ENCODE data around the gene PHLDA3. TPM values are rescaled to one million over a fixed set of nuclear protein-coding genes. Genes with fewer than 3 reads are reported as not detected.

Gene PHLDA3
- total RNA-seq, 2 donors from 2014 or later, result 9.6 to 15.8 TPM

- Histone ChIP-seq H3K36me3 (ENCODE audit: control insufficient read depth, insufficient read depth, low read length) (no peaks in the 10 kb centered on the region), H3K27me3 (ENCODE audit: control insufficient read depth, insufficient read depth, low read length, poor library complexity, severe bottlenecking) (no peaks in the 10 kb centered on the region), H3K4me1 (ENCODE audit: control insufficient read depth, insufficient read depth, low read length) (no peaks in the 10 kb centered on the region), H3K9me3 (ENCODE audit: control insufficient read depth, low read length) (peaks cover 9% of the 10 kb centered on the region), H3K27ac (ENCODE audit: low read depth, low read length) (peak overlapping the region; percentile 44), H3K4me3 (ENCODE audit: low read length) (no peak overlapping the region), H3K9ac (ENCODE audit: extremely low read depth, low read length, poor library complexity, severe bottlenecking) (no peak overlapping the region)
- H3K9me3 Mint-ChIP-seq, result peaks cover 4% of the 10 kb centered on the region
- TF ChIP-seq CTCF (conservative IDR thresholded peaks at IDR 0.05), result no peak
- H3K4me1 Mint-ChIP-seq, result peaks cover 1% of the 10 kb centered on the region
- H3K27me3 Mint-ChIP-seq (ENCODE audit: insufficient read depth), result peaks cover 3% of the 10 kb centered on the region
- H3K36me3 Mint-ChIP-seq (ENCODE audit: low read depth), result no peaks in the 10 kb centered on the region
- no peak overlapping the region for H3K4me3 Mint-ChIP-seq
- DNase-seq, result no peak
- no peak overlapping the region for H3K27ac Mint-ChIP-seq
- WGBS, 2 experiments (ENCODE audit: insufficient coverage in 1 of 2, insufficient read length in 1 of 2), result 74 to 89% methylated on average over 6 to 15 of the region's 15 CpGs
Observed at GRCh38 chr1:201426479-201427310, 42.3 kb downstream of the PHLDA3 start.

GRCh38 chr1:201424146-201424545 lies 44.8 kb downstream of the PHLDA3 start:
- WGBS, 2 experiments (ENCODE audit: insufficient coverage in 1 of 2, insufficient read length in 1 of 2), result 92% methylated on average over 2 of the region's 2 CpGs; no CpG with 5 or more reads in 1 of the 2 experiments
- no peak overlapping the region for H3K27ac ChIP-seq (ENCODE audit: low read depth, low read length)
- no peaks in the 10 kb centered on the region for H3K27me3 ChIP-seq (ENCODE audit: control insufficient read depth, insufficient read depth, low read length, poor library complexity, severe bottlenecking)
- no peak overlapping the region for H3K4me3 Mint-ChIP-seq
- H3K9me3 Mint-ChIP-seq, result peaks cover 4% of the 10 kb centered on the region
- no peak overlapping the region for H3K9ac ChIP-seq (ENCODE audit: extremely low read depth, low read length, poor library complexity, severe bottlenecking)
- no peak overlapping the region for H3K4me3 ChIP-seq (ENCODE audit: low read length)
- peaks cover 9% of the 10 kb centered on the region for H3K9me3 ChIP-seq (ENCODE audit: control insufficient read depth, low read length)
- H3K4me1 ChIP-seq (ENCODE audit: control insufficient read depth, insufficient read depth, low read length), result peaks cover 7% of the 10 kb centered on the region
- peaks cover 3% of the 10 kb centered on the region for H3K27me3 Mint-ChIP-seq (ENCODE audit: insufficient read depth)
- no peak for TF ChIP-seq CTCF (conservative IDR thresholded peaks at IDR 0.05)
- H3K36me3 Mint-ChIP-seq (ENCODE audit: low read depth), result no peaks in the 10 kb centered on the region
- H3K4me1 Mint-ChIP-seq, result peaks cover 12% of the 10 kb centered on the region
- no peak overlapping the region for H3K27ac Mint-ChIP-seq
- DNase-seq, result no peak
- no peaks in the 10 kb centered on the region for H3K36me3 ChIP-seq (ENCODE audit: control insufficient read depth, insufficient read depth, low read length)

- H3K27me3 ChIP-seq (ENCODE audit: control insufficient read depth, insufficient read depth, low read length, poor library complexity, severe bottlenecking), result no peaks in the 10 kb centered on the region
- H3K27me3 Mint-ChIP-seq (ENCODE audit: insufficient read depth), result no peaks in the 10 kb centered on the region
- H3K4me3 Mint-ChIP-seq, result no peak overlapping the region
- no peak overlapping the region for H3K27ac Mint-ChIP-seq
- 95 to 100% methylated on average over 2 to 6 of the region's 6 CpGs for WGBS, 2 experiments (ENCODE audit: insufficient coverage in 1 of 2, insufficient read length in 1 of 2)
- peaks cover 9% of the 10 kb centered on the region for H3K9me3 ChIP-seq (ENCODE audit: control insufficient read depth, low read length)
- H3K9ac ChIP-seq (ENCODE audit: extremely low read depth, low read length, poor library complexity, severe bottlenecking), result no peak overlapping the region
- no peaks in the 10 kb centered on the region for H3K36me3 Mint-ChIP-seq (ENCODE audit: low read depth)
- peaks cover 7% of the 10 kb centered on the region for H3K4me1 ChIP-seq (ENCODE audit: control insufficient read depth, insufficient read depth, low read length)
- DNase-seq, result no peak
- no peaks in the 10 kb centered on the region for H3K36me3 ChIP-seq (ENCODE audit: control insufficient read depth, insufficient read depth, low read length)
- peaks cover 4% of the 10 kb centered on the region for H3K9me3 Mint-ChIP-seq
- TF ChIP-seq CTCF (conservative IDR thresholded peaks at IDR 0.05), result no peak
- H3K4me3 ChIP-seq (ENCODE audit: low read length), result no peak overlapping the region
- H3K27ac ChIP-seq (ENCODE audit: low read depth, low read length), result no peak overlapping the region
- peaks cover 12% of the 10 kb centered on the region for H3K4me1 Mint-ChIP-seq
Observed at GRCh38 chr1:201423655-201424054, 45.3 kb downstream of the PHLDA3 start.

Measured in endodermal cell (in vitro differentiated cells).